Left renal pelvis (tissue), 4 donors: Measurements from ENCODE around the gene TYW1B. TPM values are rescaled to one million over a fixed set of nuclear protein-coding genes. Genes with fewer than 3 reads are reported as not detected.
"Not testable (repeated sequence)": the region's sequence is repeated elsewhere in the genome, so short reads cannot be mapped to it uniquely, and the experiment has no call there.

Experiments used
- DNase-seq, 4 donors: peaks; one replicate each; pipeline ENCODE4 v3.0.0-alpha.2; 2013; ENCODE audit warnings: low read depth in 4 of 4, low spot score in 3 of 4
- polyA plus RNA-seq, 4 donors: library from polyadenylated mRNA; unstranded; fragments of 120-200 nt; gene quantifications; one replicate each; pipeline ENCODE4 v1.2.1, GENCODE V29; 2013; ENCODE audit not compliant: insufficient read length in 4 of 4

The TYW1B gene
- polyA plus RNA-seq, 4 donors = 3.2 to 9.3 (median 3.3) TPM

- DNase-seq = not testable (repeated sequence)
These were observed 61.0 kb downstream of the TYW1B start for GRCh38 chr7:72766994-72767393.

- no peak for DNase-seq
These were observed 67.4 kb downstream of the TYW1B start for GRCh38 chr7:72760602-72761001.

- no peak for DNase-seq
These were observed 73.7 kb downstream of the TYW1B start for GRCh38 chr7:72754312-72754711.

GRCh38 chr7:72753781-72754180 is 74.2 kb downstream of the TYW1B start:
- no peak for DNase-seq

GRCh38 chr7:72753229-72753628 is 74.8 kb downstream of the TYW1B start:
- not testable (repeated sequence) for DNase-seq

- DNase-seq = no peak
These were observed 76.0 kb downstream of the TYW1B start for GRCh38 chr7:72751978-72752377.

GRCh38 chr7:72751378-72751777 is 76.6 kb downstream of the TYW1B start:
- no peak for DNase-seq

GRCh38 chr7:72748649-72749048 is 79.4 kb downstream of the TYW1B start:
- DNase-seq = not testable (repeated sequence)

GRCh38 chr7:72744244-72744926 is 83.6 kb downstream of the TYW1B start:
- peak in 3 of 4 donors; percentile 3 to 12 (median 7) for DNase-seq

GRCh38 chr7:72743801-72744200 is 84.2 kb downstream of the TYW1B start:
- DNase-seq = not testable (repeated sequence)

- DNase-seq = not testable (repeated sequence)
These were observed 88.3 kb downstream of the TYW1B start for GRCh38 chr7:72739716-72740115.

GRCh38 chr7:72735855-72736254 is 92.1 kb downstream of the TYW1B start:
- not testable (repeated sequence) for DNase-seq

- not testable (repeated sequence) for DNase-seq
These were observed 97.2 kb downstream of the TYW1B start for GRCh38 chr7:72730815-72731214.

- not testable (repeated sequence) for DNase-seq
These were observed 97.6 kb downstream of the TYW1B start for GRCh38 chr7:72730384-72730783.

- not testable (repeated sequence) for DNase-seq
These were observed 98.9 kb downstream of the TYW1B start for GRCh38 chr7:72729130-72729529.

- not testable (repeated sequence) for DNase-seq
These were observed 105.3 kb downstream of the TYW1B start for GRCh38 chr7:72722694-72723093.

- not testable (repeated sequence) for DNase-seq
These were observed 107.1 kb downstream of the TYW1B start for GRCh38 chr7:72720890-72721289.

GRCh38 chr7:72717252-72717774 is 110.7 kb downstream of the TYW1B start:
- DNase-seq = not testable (repeated sequence)

GRCh38 chr7:72711927-72712326 is 116.1 kb downstream of the TYW1B start:
- DNase-seq = not testable (repeated sequence)

- no peak for DNase-seq
These were observed 117.0 kb downstream of the TYW1B start for GRCh38 chr7:72710983-72711382.

GRCh38 chr7:72709909-72710308 is 118.1 kb downstream of the TYW1B start:
- no peak for DNase-seq

- not testable (repeated sequence) for DNase-seq
These were observed 119.5 kb downstream of the TYW1B start for GRCh38 chr7:72708371-72709050.
